SHP77 treated with DMSO at 0.1 percent for 48 hours (cell line): ENCODE measurements around the gene RPA1.

ENCODE experiments used
- DNase-seq: peaks from one replicate; lab custom pipeline; 2025; lab: John Stamatoyannopoulos, UW

RPA1 gene

GRCh38 chr17:1942666-1943435 lies 113.0 kb downstream of the RPA1 start:
- DNase-seq: no peak

DNA sequence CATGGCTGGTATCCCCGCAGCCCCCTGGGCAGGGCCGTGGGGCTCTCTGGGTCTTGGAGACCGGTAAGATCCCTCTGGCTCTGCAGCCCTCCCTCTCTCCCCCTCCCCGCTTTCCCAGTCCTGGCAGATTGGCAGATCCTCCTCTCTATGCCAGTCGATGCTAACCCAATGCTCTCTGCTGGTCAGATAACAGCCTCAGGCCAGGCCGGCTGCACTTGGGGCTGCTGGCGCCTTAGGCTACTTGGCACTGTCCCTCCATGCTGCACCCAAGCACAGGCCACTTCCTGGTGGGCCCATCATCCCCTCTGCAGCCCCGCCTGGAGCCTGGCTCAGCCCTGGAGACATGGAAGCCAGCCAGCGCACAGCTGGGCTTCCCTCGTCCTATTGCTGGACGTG lies 113.6 kb downstream of the RPA1 start:
- DNase-seq: no peak

GRCh38 chr17:1945621-1946020 lies 115.8 kb downstream of the RPA1 start:
- DNase-seq: no peak

GRCh38 chr17:1946021-1946932 lies 116.5 kb downstream of the RPA1 start:
- DNase-seq: no peak

DNA sequence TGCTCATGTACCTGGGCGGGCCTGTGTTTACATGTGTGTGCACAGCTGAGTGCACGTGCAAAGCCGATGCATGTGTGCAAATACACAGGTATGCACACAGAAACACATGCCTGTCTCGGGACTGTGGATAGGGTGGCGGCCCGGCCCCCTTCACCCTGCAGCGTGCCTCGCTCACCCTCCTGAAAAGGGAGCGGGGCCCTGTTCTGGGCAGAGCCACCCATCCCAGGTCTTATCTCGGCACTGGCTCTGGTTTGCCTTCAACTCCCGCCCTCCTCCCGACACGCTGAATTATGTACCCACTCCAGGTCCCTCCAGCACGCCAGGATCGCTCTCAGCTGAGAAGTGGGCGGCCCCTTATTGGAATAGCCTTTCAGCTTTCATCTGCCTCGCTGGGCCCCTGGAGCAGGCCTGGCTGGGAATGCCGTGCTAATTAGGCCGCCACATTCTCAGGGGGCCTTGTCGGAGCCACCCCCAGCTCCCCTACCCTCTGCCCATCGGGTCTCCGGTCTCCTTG lies 117.5 kb downstream of the RPA1 start:
- DNase-seq: no peak

DNA sequence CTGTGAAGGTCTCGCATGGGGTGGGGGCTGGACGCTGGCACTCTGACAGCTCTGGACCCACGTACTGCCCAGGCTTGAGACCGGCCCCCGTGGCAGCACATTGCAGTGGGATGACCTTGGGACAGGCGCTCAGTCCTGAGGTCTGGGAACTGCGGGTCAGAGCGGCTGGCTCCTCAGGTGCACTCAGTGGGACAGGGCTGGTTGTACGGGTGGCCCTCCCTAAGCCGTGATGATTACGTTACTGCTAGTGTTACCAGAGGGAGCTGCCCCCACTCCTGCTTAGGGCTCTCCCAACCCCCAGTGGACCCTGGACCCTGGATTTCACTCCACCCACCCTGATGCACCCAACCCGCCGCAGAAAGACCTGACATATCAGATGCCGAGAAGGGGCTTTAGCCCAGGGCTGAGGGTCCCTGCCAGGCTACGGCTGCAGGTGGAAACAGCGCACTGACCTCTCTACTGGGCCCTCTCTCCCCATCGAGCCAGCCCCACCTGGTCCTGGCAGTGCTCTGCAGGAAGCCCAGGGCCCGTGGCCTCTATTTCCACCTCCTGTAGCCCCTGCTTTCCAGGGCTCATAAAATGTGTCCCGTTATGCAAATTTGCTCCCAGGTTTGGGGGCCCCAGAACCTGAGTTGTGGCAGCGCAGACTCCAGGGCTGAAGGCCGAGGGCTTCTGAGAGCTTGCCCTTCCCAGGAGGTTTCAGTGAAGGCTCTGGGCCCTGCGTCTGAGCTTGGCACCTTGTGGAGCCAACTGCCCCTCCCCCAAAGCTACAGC lies 118.1 kb downstream of the RPA1 start:
- DNase-seq: no peak

GRCh38 chr17:1948517-1948825 lies 118.7 kb downstream of the RPA1 start:
- no peak for DNase-seq
